ENCODE results near the gene TNFAIP6. TPM values are rescaled to one million over a fixed set of nuclear protein-coding genes. Genes with fewer than 3 reads are reported as not detected.

The TNFAIP6 gene
- total RNA-seq, 1 experiment from 2014 or later = not detected

DNA sequence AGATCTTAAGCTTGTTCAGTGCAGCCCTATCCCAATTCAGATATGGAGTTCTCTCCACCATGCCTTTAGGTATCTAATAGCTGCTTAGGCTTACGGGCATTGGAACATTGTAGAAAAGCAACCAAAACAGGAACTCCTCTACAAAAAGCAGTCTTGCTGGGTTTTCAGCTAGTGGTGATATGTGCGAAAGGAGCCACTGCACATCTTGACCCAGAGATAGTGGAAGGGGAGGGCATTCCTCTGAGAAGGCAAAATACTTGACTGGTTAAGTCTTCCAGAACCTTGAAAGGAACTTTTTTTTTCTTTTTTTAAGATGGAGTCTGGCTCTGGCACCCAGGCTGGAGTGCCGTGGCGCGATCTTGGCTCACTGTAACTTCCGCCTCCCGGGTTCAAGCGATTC lies 2.6 kb upstream of the TNFAIP6 start:
- Histone ChIP-seq H3K4me2 (ENCODE audit: low read length) (no peak overlapping the region), H3K4me1 (ENCODE audit: control insufficient read depth in 1 of 2, insufficient read depth in 2 of 2, low read length in 2 of 2) (peaks cover 0 to 4% of the 10 kb centered on the region in 2 experiments; a peak in 1 of 4 replicates), H3K27ac (ENCODE audit: low read depth, low read length) (no peak overlapping the region), H3K79me2 (ENCODE audit: insufficient read depth, low read length) (no peaks in the 10 kb centered on the region), H3K9ac (ENCODE audit: low read length) (no peak overlapping the region), H2AFZ (ENCODE audit: low read depth, low read length, poor library complexity, severe bottlenecking) (no peak overlapping the region), H3K27me3 (ENCODE audit: insufficient read depth, low read length) (no peaks in the 10 kb centered on the region), H3K9me2 (ENCODE audit: insufficient read depth) (no peaks in the 10 kb centered on the region; the same call in 1 of the 2 replicates), H3K9me3 (ENCODE audit: control insufficient read depth in 1 of 2, insufficient read depth in 1 of 2, low read depth in 1 of 2, low read length in 2 of 2) (no peaks in the 10 kb centered on the region), H3K4me3 (replicated peaks in 1 of 2; ENCODE audit: low read depth in 1 of 2, low read length in 2 of 2) (no peak overlapping the region), H4K20me1 (ENCODE audit: insufficient read depth) (no peaks in the 10 kb centered on the region), H3K36me3 (ENCODE audit: control insufficient read depth in 1 of 2, insufficient read depth in 2 of 2, low read length in 2 of 2) (no peaks in the 10 kb centered on the region)
- intact Hi-C loops (cut with micrococcal nuclease) = no loop called here
- no TSS peak for BruUV-seq (replicated peaks)
- TF ChIP-seq POLR2AphosphoS5 (IDR thresholded peaks at IDR 0.05; ENCODE audit: low read depth, low read length) = no peak
- no peak for TF ChIP-seq TCF7L2 (IDR thresholded peaks at IDR 0.05; ENCODE audit: borderline replicate concordance, extremely low read depth, insufficient read depth, insufficient read length)
- no peak for TF ChIP-seq SIN3A (IDR thresholded peaks at IDR 0.05; ENCODE audit: low read depth)
- TF ChIP-seq EGR1 (IDR thresholded peaks at IDR 0.05; ENCODE audit: low read depth) = no peak
- TF ChIP-seq, protein P1, sequence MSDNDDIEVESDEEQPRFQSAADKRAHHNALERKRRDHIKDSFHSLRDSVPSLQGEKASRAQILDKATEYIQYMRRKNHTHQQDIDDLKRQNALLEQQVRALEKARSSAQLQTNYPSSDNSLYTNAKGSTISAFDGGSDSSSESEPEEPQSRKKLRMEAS (IDR thresholded peaks at IDR 0.05) = no peak
- TF ChIP-seq ZNF274 (IDR thresholded peaks at IDR 0.05; ENCODE audit: low read depth, low read length) = no peak
- no peak for TF ChIP-seq YY1 (IDR thresholded peaks at IDR 0.05; ENCODE audit: extremely low read depth, insufficient replicate concordance, low read depth, low read length)
- TF ChIP-seq RAD21 (IDR thresholded peaks at IDR 0.05; ENCODE audit: low read depth) = no peak
- TF ChIP-seq EZH2 (IDR thresholded peaks at IDR 0.05) = no peak
- TF ChIP-seq CBX3 (IDR thresholded peaks at IDR 0.05; ENCODE audit: low read depth) = no peak
- no peak for TF ChIP-seq EZH2phosphoT487 (IDR thresholded peaks at IDR 0.05; ENCODE audit: borderline replicate concordance)
- no peak for TF ChIP-seq CEBPB (IDR thresholded peaks at IDR 0.05; ENCODE audit: low read depth)
- TF ChIP-seq, protein P2, sequence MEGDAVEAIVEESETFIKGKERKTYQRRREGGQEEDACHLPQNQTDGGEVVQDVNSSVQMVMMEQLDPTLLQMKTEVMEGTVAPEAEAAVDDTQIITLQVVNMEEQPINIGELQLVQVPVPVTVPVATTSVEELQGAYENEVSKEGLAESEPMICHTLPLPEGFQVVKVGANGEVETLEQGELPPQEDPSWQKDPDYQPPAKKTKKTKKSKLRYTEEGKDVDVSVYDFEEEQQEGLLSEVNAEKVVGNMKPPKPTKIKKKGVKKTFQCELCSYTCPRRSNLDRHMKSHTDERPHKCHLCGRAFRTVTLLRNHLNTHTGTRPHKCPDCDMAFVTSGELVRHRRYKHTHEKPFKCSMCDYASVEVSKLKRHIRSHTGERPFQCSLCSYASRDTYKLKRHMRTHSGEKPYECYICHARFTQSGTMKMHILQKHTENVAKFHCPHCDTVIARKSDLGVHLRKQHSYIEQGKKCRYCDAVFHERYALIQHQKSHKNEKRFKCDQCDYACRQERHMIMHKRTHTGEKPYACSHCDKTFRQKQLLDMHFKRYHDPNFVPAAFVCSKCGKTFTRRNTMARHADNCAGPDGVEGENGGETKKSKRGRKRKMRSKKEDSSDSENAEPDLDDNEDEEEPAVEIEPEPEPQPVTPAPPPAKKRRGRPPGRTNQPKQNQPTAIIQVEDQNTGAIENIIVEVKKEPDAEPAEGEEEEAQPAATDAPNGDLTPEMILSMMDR (IDR thresholded peaks at IDR 0.05 in 2 of 3, conservative IDR thresholded peaks at IDR 0.05 in 1 of 3; ENCODE audit: borderline replicate concordance in 1 of 3, insufficient read depth in 1 of 3, low read depth in 2 of 3, low read length in 2 of 3) = no peak
- no peak for TF ChIP-seq ELF1 (IDR thresholded peaks at IDR 0.05; ENCODE audit: borderline replicate concordance, low read depth)
- no peak for TF ChIP-seq FOSL1 (IDR thresholded peaks at IDR 0.05; ENCODE audit: low read depth)
- TF ChIP-seq, protein P3, sequence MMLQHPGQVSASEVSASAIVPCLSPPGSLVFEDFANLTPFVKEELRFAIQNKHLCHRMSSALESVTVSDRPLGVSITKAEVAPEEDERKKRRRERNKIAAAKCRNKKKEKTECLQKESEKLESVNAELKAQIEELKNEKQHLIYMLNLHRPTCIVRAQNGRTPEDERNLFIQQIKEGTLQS (IDR thresholded peaks at IDR 0.05) = no peak
- TF ChIP-seq ZFX (IDR thresholded peaks at IDR 0.05) = no peak
- no peak for DNase-seq (ENCODE audit: low read depth, low spot score)
- no peak for ATAC-seq
- CTCF ChIA-PET = no interaction called here
- POLR2A ChIA-PET = no interaction called here
- RAD21 ChIA-PET (ENCODE audit: low non-redundant PET in 1 of 2, low total read pairs in 2 of 2, uncharacterized antibody in 2 of 2, unreplicated experiment in 2 of 2) = no interaction called here
